Neural crest cell (in vitro differentiated cells): ENCODE results near the gene ZNF764. TPM values are rescaled to one million over a fixed set of nuclear protein-coding genes. Genes with fewer than 3 reads are reported as not detected.
"Not testable (repeated sequence)": the region's sequence is repeated elsewhere in the genome, so short reads cannot be mapped to it uniquely, and the experiment has no call there.

Source experiments
- DNase-seq: peaks from one replicate; pipeline ENCODE4 v3.0.0; 2021; ENCODE audit warnings: low read depth, mixed read lengths, low spot score
- H3K27ac Mint-ChIP-seq: one replicate; pipeline ENCODE4 v1.8.0; 2021; ENCODE audit warnings: mild to moderate bottlenecking, mixed read lengths; ENCODE audit not compliant: unreplicated experiment
- H3K27me3 Mint-ChIP-seq: 2 replicates; pipeline ENCODE4 v1.8.0; 2021; ENCODE audit warnings: low read depth, mild to moderate bottlenecking, mixed read lengths
- H3K36me3 Mint-ChIP-seq: 2 replicates; pipeline ENCODE4 v1.8.0; 2021; ENCODE audit warnings: low read depth, mild to moderate bottlenecking, mixed read lengths
- H3K4me1 Mint-ChIP-seq: 2 replicates; pipeline ENCODE4 v1.8.0; 2021; ENCODE audit warnings: mixed read lengths
- H3K4me3 Mint-ChIP-seq: one replicate; pipeline ENCODE4 v1.8.0; 2021; ENCODE audit warnings: mild to moderate bottlenecking, mixed read lengths
- H3K9me3 Mint-ChIP-seq: 2 replicates; pipeline ENCODE4 v1.8.0; 2021; ENCODE audit warnings: mixed read lengths
- CTCF ChIP-seq: fragments of 200-600 bp; sonication (generic); conservative IDR thresholded peaks from 2 replicates; pipeline ENCODE4 v1.5.0; 2021; ENCODE audit warnings: antibody characterized with exemption, mild to moderate bottlenecking
- total RNA-seq: library from RNA; stranded (reverse); gene quantifications from 2 replicates; pipeline ENCODE4 v1.2.1, GENCODE V29; 2021

The ZNF764 gene
- total RNA-seq, 1 donor from 2014 or later: 22.3 TPM

- H3K27me3 Mint-ChIP-seq: no peaks in the 10 kb centered on the region
- no peak overlapping the region for H3K4me3 Mint-ChIP-seq
- H3K27ac Mint-ChIP-seq: peak overlapping the region; percentile 35
- no peaks in the 10 kb centered on the region for H3K9me3 Mint-ChIP-seq
- DNase-seq: no peak
- peaks cover 15% of the 10 kb centered on the region for H3K36me3 Mint-ChIP-seq
- no peak for TF ChIP-seq CTCF
- H3K4me1 Mint-ChIP-seq: peaks cover 27% of the 10 kb centered on the region
Observed at GRCh38 chr16:30551781-30552180, 6.4 kb downstream of the ZNF764 start.

- no peak for DNase-seq
- no peaks in the 10 kb centered on the region for H3K27me3 Mint-ChIP-seq
- peak overlapping the region; percentile 91 for H3K27ac Mint-ChIP-seq
- no peaks in the 10 kb centered on the region for H3K9me3 Mint-ChIP-seq
- H3K4me3 Mint-ChIP-seq: peak overlapping the region; percentile 40
- peaks cover 3% of the 10 kb centered on the region for H3K36me3 Mint-ChIP-seq
- TF ChIP-seq CTCF: no peak
- peaks cover 15% of the 10 kb centered on the region for H3K4me1 Mint-ChIP-seq
Observed at GRCh38 chr16:30548416-30549253, 9.5 kb downstream of the ZNF764 start.

- TF ChIP-seq CTCF: no peak
- Mint-ChIP-seq H3K4me3 (no peak overlapping the region), H3K27ac (peak overlapping the region; percentile 2), H3K36me3 (no peaks in the 10 kb centered on the region), H3K4me1 (peaks cover 11% of the 10 kb centered on the region), H3K9me3 (no peaks in the 10 kb centered on the region), H3K27me3 (no peaks in the 10 kb centered on the region)
- DNase-seq: no peak
Observed at GRCh38 chr16:30546115-30546514, 12.1 kb downstream of the ZNF764 start.

- Mint-ChIP-seq H3K4me1 (no peaks in the 10 kb centered on the region), H3K27me3 (no peaks in the 10 kb centered on the region), H3K36me3 (no peaks in the 10 kb centered on the region), H3K9me3 (no peaks in the 10 kb centered on the region), H3K4me3 (no peak overlapping the region), H3K27ac (no peak overlapping the region)
- TF ChIP-seq CTCF: no peak
- DNase-seq: no peak
Observed at GRCh38 chr16:30543067-30543466, 15.1 kb downstream of the ZNF764 start.

- no peak overlapping the region for H3K4me3 Mint-ChIP-seq
- peaks cover 2% of the 10 kb centered on the region for H3K36me3 Mint-ChIP-seq
- DNase-seq: no peak
- H3K4me1 Mint-ChIP-seq: no peaks in the 10 kb centered on the region
- no peaks in the 10 kb centered on the region for H3K27me3 Mint-ChIP-seq
- H3K27ac Mint-ChIP-seq: no peak overlapping the region
- H3K9me3 Mint-ChIP-seq: no peaks in the 10 kb centered on the region
- no peak for TF ChIP-seq CTCF
Observed at GRCh38 chr16:30541502-30542329, 16.5 kb downstream of the ZNF764 start.

GRCh38 chr16:30540916-30541464 is 17.2 kb downstream of the ZNF764 start:
- H3K4me3 Mint-ChIP-seq, H3K4me1 Mint-ChIP-seq, H3K9me3 Mint-ChIP-seq, DNase-seq, H3K36me3 Mint-ChIP-seq, H3K27ac Mint-ChIP-seq, H3K27me3 Mint-ChIP-seq: not testable (repeated sequence)

GRCh38 chr16:30539986-30540526 is 18.1 kb downstream of the ZNF764 start:
- peaks cover 16% of the 10 kb centered on the region for H3K4me1 Mint-ChIP-seq
- H3K27ac Mint-ChIP-seq, H3K27me3 Mint-ChIP-seq, DNase-seq, H3K9me3 Mint-ChIP-seq, H3K4me3 Mint-ChIP-seq, H3K36me3 Mint-ChIP-seq: not testable (repeated sequence)
